ENCODE data around the gene RAB3GAP1.

DNA sequence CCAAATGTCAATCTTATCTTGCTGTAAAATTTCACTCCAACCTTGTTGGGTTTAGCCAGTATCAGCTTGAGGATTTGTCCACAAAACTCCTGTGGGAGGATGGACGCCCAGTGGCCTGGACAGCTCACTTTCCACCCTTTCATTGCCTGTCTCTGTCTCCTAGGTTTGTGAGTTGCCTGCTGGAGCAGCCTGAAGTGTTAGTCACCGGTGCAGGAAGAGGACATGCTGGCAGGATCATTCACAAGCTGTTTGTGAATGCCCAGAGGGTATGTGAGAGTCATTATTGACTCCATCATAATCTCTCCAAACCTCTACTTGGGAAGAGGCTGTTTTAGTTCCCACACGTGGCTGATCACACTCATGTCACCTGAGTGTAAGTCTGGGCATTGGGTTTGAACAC lies 112.3 kb downstream of the RAB3GAP1 start:
- TF ChIP-seq EP300 (IDR thresholded peaks at IDR 0.05), result no peak
- TF ChIP-seq, protein P1, sequence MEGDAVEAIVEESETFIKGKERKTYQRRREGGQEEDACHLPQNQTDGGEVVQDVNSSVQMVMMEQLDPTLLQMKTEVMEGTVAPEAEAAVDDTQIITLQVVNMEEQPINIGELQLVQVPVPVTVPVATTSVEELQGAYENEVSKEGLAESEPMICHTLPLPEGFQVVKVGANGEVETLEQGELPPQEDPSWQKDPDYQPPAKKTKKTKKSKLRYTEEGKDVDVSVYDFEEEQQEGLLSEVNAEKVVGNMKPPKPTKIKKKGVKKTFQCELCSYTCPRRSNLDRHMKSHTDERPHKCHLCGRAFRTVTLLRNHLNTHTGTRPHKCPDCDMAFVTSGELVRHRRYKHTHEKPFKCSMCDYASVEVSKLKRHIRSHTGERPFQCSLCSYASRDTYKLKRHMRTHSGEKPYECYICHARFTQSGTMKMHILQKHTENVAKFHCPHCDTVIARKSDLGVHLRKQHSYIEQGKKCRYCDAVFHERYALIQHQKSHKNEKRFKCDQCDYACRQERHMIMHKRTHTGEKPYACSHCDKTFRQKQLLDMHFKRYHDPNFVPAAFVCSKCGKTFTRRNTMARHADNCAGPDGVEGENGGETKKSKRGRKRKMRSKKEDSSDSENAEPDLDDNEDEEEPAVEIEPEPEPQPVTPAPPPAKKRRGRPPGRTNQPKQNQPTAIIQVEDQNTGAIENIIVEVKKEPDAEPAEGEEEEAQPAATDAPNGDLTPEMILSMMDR (IDR thresholded peaks at IDR 0.05), result no peak

Measured in esophagus muscularis mucosa (tissue), 3 donors.